Neural progenitor cell (in vitro differentiated cells): ENCODE results near the gene CES1.

Experiments
- CTCF ChIP-seq: fragments of 200-600 bp; sonication (generic); IDR thresholded peaks from 2 replicates; pipeline ENCODE4 v1.5.1; 2017; ENCODE audit warnings: antibody characterized with exemption, mild to moderate bottlenecking
- EZH2phosphoT487 ChIP-seq: fragments of 200-600 bp; sonication (generic); IDR thresholded peaks from 2 replicates; pipeline ENCODE4 v1.6.1; 2017; ENCODE audit warnings: antibody characterized with exemption

DNA sequence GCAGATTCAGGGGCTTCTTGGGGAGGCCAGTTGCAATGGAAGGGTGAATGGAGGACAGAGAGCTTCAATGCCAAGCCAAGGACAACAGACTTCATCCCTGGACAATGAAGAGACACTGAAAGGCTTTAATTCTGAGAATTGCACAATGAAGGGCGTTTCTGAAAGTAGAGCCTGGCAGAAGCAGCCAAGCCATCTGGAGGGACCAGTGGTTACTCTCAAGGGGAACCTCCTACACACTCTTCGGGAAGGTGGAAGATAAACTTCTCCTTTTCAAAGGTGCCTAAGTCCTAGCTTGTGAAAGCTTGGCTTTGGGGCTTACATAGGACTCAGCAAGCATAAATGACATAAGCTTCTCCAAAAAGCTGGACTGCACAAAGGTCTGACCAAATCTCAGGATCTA, 6.2 kb upstream of the CES1 start:
- TF ChIP-seq CTCF (no peak), EZH2phosphoT487 (no peak)
